Cortex of kidney (tissue), 1 donor: ENCODE results near the gene WDFY4.

ENCODE experiments used
- DNase-seq: peaks from one replicate; lab custom pipeline; 2025; lab: John Stamatoyannopoulos, UW

Gene WDFY4

DNA sequence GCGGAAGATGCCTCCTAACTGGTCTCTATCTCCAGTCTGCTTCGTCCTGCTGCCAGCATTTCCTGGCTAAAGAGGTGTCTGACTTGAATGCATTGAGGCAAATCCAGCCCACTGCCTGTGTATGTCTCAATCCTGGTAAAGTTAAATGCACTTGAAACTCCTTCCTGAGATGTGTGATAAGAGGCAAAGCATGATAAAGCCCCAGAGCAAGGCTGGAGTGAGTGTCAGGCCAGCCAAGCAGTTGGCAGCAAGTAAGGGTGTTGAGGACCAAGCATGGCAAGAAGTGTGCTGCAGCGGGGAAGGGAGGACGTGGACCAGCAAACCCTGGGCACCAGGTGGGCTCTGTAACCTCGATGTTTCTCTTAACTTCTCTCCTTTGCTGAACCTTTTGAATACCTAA lies 225.9 kb downstream of the WDFY4 start:
- no peak for DNase-seq

DNA sequence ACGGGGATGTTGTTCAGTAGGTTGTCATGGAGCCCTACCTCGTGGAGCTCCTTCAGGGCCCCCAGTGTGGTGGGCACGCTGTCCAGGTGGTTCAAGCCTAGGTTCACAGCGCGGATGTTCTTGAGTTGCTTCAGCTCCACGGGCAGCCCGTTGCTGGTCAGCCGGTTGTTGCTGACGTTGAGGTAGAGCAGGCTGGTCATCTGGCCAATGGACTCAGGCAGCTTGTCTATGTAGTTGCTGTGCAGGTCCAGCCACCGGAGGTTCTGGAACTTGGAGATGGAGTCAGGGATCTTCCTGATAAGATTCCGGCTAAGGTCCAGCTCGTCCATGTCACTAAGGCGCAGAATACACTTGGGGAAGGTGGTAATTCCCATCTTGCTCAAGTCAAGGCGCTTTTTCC lies 229.0 kb downstream of the WDFY4 start:
- DNase-seq, result no peak

DNA sequence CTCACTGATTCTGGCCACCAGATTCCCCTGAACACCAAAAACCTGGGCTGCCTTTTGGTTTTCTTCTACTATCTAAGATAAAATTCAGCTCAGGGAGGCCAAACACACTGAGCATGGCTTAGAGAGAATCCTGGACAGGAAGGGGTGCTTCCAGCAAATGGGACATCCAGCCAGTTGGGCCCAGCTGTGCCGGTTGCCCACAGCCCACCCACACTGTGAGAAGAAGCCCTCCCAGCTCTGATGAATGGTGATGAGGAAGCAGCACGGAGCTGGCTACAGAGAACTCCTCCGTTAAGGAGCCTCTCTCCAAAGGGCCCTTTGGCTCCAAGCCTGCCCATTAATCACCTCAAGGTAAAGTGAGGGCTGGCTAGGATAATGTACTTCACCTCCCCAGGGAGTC lies 239.1 kb downstream of the WDFY4 start:
- no peak for DNase-seq

- DNase-seq, result no peak
Measured at GRCh38 chr10:48924988-48925387, 240.3 kb downstream of the WDFY4 start.

- no peak for DNase-seq
Measured at GRCh38 chr10:48926255-48926654, 241.6 kb downstream of the WDFY4 start.

GRCh38 chr10:48926764-48927540 lies 242.3 kb downstream of the WDFY4 start:
- DNase-seq, result no peak

DNA sequence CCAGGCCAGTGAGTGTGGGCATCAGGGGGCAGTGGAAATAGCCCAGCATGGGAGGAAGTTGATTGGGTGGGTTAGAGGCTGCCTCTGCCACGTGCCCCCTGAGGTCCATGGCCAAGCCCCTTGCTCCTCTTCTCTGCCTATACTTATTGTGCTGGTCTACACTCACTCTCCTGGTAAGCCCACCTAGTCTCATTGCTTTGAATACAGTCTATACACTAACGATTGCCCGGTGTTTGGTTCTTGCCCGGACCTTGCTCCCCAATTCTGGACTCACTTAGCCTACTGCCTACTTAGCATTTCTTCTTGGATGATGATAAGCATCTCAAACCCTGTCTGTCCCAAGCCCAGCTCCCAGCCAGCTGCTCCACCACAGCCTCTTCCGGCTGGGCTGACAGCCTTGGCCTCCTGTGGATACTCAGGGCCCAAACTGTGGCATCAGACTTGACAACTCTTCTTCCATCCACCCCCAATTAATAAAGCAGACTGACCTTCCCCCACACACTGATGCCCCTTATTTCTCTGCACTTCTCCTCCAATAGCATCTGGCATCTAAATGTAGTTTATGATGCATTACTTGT lies 244.8 kb downstream of the WDFY4 start:
- DNase-seq, result no peak

- no peak for DNase-seq
Measured at GRCh38 chr10:48931188-48931587, 246.5 kb downstream of the WDFY4 start.

DNA sequence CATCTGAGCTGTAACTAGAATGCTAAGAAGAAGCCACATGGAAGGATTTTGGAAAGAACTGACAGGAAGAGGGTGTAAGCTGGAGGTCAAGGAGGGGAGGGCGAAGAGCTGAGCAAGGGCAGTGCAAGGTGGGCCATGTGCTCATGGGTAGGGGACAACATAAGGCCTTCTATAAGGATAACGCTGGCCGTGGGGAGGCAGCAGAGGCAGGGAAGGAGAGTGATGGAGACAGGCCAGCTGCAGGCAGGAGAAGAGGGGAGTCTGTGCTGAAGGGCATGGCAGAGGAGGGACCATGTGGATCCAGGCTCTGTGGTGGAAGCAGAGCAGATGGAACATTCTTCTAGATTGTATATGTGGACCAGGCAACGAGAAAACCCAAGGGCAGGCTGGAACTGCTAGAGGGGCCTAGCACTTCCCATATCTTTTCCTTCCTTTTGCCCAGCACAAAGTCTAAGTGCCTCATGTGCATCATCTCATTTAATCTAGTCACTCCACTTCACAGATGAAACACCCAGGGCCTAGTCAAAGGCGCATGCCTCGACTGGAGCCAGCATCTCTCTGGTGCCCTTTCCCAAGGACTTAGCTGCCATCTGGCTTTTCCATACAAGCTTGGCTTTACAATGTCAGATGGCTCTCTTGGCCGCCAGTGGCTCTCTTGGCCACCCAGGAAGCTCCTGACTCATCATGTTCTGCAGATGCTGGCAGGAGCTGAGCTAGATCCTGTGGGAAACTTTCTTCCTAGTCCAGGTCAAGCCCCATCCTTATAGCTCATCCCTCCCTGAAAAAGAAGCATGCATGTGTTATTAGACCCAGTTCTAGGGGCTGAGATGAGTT lies 248.4 kb downstream of the WDFY4 start:
- no peak for DNase-seq

DNA sequence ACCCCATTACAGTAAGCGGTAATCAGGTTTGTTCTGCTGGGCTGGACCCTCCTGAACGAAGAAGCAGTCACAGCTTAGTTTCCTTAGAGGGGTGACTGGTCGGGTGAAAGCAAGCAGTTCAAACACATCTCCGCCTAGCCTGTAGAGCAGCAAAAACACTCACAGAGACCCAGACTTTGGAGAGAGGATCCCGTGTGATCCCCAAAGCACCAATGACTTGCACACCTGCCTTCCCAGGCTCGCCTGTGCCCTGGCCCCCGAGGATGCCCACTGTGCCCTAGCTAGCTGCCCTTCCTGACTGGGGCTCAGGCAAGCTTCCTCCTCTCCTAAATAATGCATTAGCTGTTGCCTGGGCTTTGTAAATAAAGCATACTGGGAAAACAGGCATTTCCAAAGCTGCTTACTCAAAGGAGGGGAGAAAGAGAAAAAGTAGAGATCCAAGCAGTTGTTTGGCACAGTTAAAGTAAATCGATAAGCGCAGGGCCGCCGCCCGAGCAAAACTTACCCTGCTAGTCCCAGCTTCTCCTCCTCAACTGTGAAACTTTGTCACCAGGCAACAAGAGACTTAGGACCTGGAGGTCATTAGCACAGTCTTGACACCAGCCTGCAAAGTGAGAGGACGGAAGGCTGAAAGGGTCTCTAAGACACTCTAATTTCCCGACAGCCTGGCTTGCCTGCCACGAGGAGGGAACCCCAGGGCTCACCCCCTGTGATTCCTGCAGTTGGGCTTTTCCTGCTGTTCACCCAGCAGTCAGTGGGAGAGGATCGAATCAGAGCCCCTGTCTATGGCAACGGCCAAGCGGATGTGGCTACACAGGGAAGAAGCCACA lies 250.2 kb downstream of the WDFY4 start:
- no peak for DNase-seq

DNA sequence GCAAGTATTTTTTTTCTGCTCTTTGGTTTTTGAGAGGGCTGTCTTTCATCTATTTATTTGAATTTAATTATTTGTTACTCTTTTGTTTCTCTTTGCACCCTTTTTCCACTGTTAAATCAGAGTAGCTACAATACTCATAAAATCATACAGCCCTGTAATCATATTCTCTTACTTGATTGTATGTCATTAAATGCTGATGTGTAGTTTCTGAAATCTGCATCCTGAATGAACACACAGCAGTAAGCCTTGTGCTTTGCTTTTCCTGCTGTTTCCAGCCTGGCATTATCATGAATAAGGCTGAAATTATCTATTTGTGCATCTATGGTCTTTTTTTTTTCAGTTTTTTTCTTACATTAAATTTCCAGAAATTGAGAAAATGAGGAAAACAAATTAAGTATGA lies 250.9 kb downstream of the WDFY4 start:
- DNase-seq, result no peak

- DNase-seq, result no peak
Measured at GRCh38 chr10:48937796-48938195, 253.1 kb downstream of the WDFY4 start.

GRCh38 chr10:48938281-48938680 lies 253.6 kb downstream of the WDFY4 start:
- DNase-seq, result no peak

GRCh38 chr10:48938990-48939536 lies 254.4 kb downstream of the WDFY4 start:
- no peak for DNase-seq

DNA sequence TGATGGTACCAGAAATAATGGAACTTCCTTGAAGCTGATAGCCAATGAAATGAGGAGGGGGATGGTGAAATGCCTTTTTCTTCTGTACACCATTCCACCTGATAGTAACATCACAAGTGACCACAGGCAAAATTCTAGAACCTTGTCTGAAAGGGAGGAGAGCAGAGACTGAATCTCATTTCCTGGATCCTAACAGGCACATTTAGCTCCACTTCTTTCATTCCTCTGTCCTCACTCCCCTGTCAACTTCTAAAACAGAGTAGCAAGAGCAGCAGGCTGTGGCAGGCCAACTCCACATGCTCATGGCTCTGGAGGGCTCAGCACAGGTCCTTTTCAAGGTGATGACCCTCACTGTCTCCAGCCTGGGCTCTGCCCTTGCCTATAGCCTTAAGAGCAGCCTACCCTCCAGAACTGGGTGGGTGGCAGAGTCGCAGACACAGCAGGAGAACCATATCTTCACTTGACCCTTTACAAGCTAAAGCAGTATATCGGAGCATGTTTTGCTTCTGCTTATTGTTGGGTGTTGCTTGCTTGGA lies 255.2 kb downstream of the WDFY4 start, which contains the start of gene LRRC18:
Gene LRRC18, minus strand, starts transcription at position 51 of the 536 bp plus-strand sequence. CDS start 25,685 bp downstream, outside the sequence.
- DNase-seq, result no peak

GRCh38 chr10:48940372-48940771 lies 255.7 kb downstream of the WDFY4 start:
- no peak for DNase-seq

DNA sequence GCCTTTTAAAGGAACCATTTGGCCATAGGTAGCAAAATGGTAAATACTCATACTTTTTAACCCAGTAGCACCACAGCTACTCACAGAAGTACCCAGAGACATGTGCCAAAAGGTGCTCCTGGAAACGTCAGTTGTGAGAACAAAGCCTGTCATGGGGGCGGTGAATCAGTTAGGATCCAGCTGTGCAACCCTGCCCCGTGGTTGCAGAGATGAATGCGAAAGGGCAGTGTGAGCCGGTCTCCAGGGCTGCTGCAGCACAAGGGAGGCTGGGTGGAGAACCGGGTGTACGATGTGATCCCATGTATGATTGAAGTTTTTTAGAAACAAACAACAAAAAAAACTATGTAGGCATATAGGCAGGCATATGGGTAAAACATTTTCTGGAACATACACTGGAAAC lies 256.3 kb downstream of the WDFY4 start:
- DNase-seq, result no peak

GRCh38 chr10:48941427-48942075 lies 256.9 kb downstream of the WDFY4 start:
- DNase-seq, result no peak

DNA sequence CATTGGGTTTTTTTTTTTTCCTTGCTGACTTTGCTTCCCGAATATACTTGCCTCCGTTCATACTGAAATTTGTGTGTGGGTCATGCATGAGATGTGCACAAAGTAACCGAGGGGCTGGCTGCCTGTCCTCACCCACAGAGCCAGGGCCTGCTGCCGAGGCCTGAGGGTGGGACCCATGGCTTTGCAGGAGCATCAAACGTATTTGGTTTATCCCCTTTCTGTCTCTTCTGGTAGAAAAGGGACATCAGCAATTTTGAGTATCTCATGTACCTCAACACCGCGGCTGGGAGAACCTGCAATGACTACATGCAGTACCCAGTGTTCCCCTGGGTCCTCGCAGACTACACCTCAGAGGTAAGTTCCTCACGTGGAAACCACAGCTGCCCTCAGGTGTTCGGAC lies 258.4 kb downstream of the WDFY4 start:
- DNase-seq, result no peak

GRCh38 chr10:48944171-48944570 lies 259.5 kb downstream of the WDFY4 start:
- DNase-seq, result no peak
